Activated CD4-positive, alpha-beta memory T cell treated with anti-CD3 and anti-CD28 coated beads, Interleukin-2, amount 10 ng/mL, durations not matched to agents 7 days and 5 days (primary cell): ENCODE measurements around the gene APOBEC3F. TPM values are rescaled to one million over a fixed set of nuclear protein-coding genes. Genes with fewer than 3 reads are reported as not detected.
"Not testable (repeated sequence)": the region's sequence is repeated elsewhere in the genome, so short reads cannot be mapped to it uniquely, and the experiment has no call there.

Source experiments
- CTCF ChIA-PET: fragments of 350-600 bp; sonication (Branson Sonifier 250); formaldehyde crosslinking; loops from one replicate; lab custom pipeline; 2021; ENCODE audit warnings: antibody characterized with exemption, inconsistent platforms; lab: Charles Lee
- POLR2A ChIA-PET: fragments of 350-600 bp; sonication (Branson Sonifier 250); formaldehyde crosslinking; loops from one replicate; lab custom pipeline; 2021; ENCODE audit warnings: antibody characterized with exemption; lab: Charles Lee
- DNase-seq: peaks from one replicate; pipeline ENCODE4 v3.0.0-alpha.2; 2020
- H3K27ac Mint-ChIP-seq: one replicate; pipeline ENCODE4 v1.8.0; 2021; ENCODE audit warnings: mild to moderate bottlenecking, mixed read lengths
- H3K27me3 Mint-ChIP-seq: one replicate; pipeline ENCODE4 v1.8.0; 2021; ENCODE audit warnings: mixed read lengths
- H3K36me3 Mint-ChIP-seq: one replicate; pipeline ENCODE4 v1.8.0; 2021; ENCODE audit warnings: low read depth, mixed read lengths
- H3K4me1 Mint-ChIP-seq: one replicate; pipeline ENCODE4 v1.8.0; 2021; ENCODE audit warnings: mixed read lengths
- H3K4me3 Mint-ChIP-seq: one replicate; pipeline ENCODE4 v1.8.0; 2021; ENCODE audit warnings: mild to moderate bottlenecking, mixed read lengths
- H3K9me3 Mint-ChIP-seq: one replicate; pipeline ENCODE4 v1.8.0; 2021; ENCODE audit warnings: mixed read lengths
- total RNA-seq, 2 experiments: library from RNA; stranded (reverse); gene quantifications; one replicate each; pipeline ENCODE4 v1.2.3, GENCODE V29; 2021

APOBEC3F gene
- 10 to 100 TPM; 36.4 to 42.2 TPM for total RNA-seq

GRCh38 chr22:39040538-39041296 is at the start of gene APOBEC3F:
TSS of gene APOBEC3F (plus strand) at chr22:39040864. CDS start at chr22:39040961, 97 bp downstream.
- peak; percentile 84 for DNase-seq
- peak within 1 kb of the TSS; percentile 86 for H3K27ac Mint-ChIP-seq
- H3K9me3 Mint-ChIP-seq, H3K27me3 Mint-ChIP-seq: not testable (repeated sequence)
- ChIA-PET CTCF (interaction anchor here (0.9 kb wide), 1 partner anchor 171 kb away, joined by 3 read pairs; no protein-coding TSS in a partner anchor), POLR2A (interaction anchor here (1.8 kb wide), 1 partner anchor 19 kb away, joined by 6 read pairs; no protein-coding TSS in a partner anchor)
- H3K4me1 Mint-ChIP-seq = peaks cover 48% of the 10 kb centered on the region
- H3K36me3 Mint-ChIP-seq = peaks cover 30% of the 10 kb centered on the region
- peak within 1 kb of the TSS; percentile 89 for H3K4me3 Mint-ChIP-seq

- H3K27me3 Mint-ChIP-seq, H3K27ac Mint-ChIP-seq, H3K9me3 Mint-ChIP-seq, H3K4me3 Mint-ChIP-seq, DNase-seq, CTCF ChIA-PET: not testable (repeated sequence)
- peaks cover 32% of the 10 kb centered on the region for H3K4me1 Mint-ChIP-seq
- H3K36me3 Mint-ChIP-seq = peaks cover 16% of the 10 kb centered on the region
- POLR2A ChIA-PET = interaction anchor here (1.6 kb wide), 1 partner anchor 8 kb away, joined by 5 read pairs; no protein-coding TSS in a partner anchor
Observed at GRCh38 chr22:38992871-38993371, 47.7 kb upstream of the APOBEC3F start.

DNA sequence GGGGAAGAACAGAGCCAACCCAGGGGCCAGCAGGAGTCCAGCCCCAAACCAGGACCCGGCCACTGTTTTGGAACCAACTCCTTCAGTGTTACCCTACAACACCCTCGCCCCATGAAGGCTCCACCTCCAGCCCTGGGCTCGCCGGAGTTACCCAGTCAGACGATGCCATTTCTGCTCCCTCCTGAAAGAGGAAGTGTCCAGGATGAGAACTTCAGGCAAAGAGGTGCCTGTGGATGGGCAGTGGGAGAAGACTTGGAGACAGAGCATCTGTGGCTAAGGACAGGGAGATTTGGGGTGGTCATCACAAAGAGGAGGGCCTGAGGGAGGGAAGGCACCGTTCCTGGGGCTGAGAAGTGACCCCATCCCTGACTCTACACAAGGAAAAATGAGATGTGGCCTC is 44.6 kb upstream of the APOBEC3F start:
- no peaks in the 10 kb centered on the region for H3K36me3 Mint-ChIP-seq
- peaks cover 10% of the 10 kb centered on the region for H3K4me1 Mint-ChIP-seq
- no peak overlapping the region for H3K27ac Mint-ChIP-seq
- no peak for DNase-seq
- ChIA-PET CTCF (no interaction called here), POLR2A (no interaction called here)
- H3K4me3 Mint-ChIP-seq = no peak overlapping the region
- peaks cover 10% of the 10 kb centered on the region for H3K27me3 Mint-ChIP-seq
- H3K9me3 Mint-ChIP-seq = peaks cover 5% of the 10 kb centered on the region

- Mint-ChIP-seq H3K9me3 (peaks cover 5% of the 10 kb centered on the region), H3K4me1 (peaks cover 14% of the 10 kb centered on the region), H3K36me3 (no peaks in the 10 kb centered on the region), H3K4me3 (no peak overlapping the region), H3K27me3 (peaks cover 10% of the 10 kb centered on the region), H3K27ac (no peak overlapping the region)
- CTCF ChIA-PET = interaction anchor here (1.2 kb wide), 1 partner anchor 127 kb away, joined by 3 read pairs; no protein-coding TSS in a partner anchor
- no peak for DNase-seq
- POLR2A ChIA-PET = interaction anchor here (0.6 to 1.5 kb wide), 2 partner anchors 12 to 316 kb away, joined by 3 to 4 read pairs; partner anchors contain the start of gene TOMM22
Observed at GRCh38 chr22:38997518-38997917, 43.1 kb upstream of the APOBEC3F start.

GRCh38 chr22:39003165-39003638 is 37.5 kb upstream of the APOBEC3F start:
- Mint-ChIP-seq H3K9me3 (peaks cover 2% of the 10 kb centered on the region), H3K27ac (peak overlapping the region; percentile 4), H3K27me3 (peaks cover 6% of the 10 kb centered on the region), H3K4me3 (no peak overlapping the region), H3K36me3 (no peaks in the 10 kb centered on the region), H3K4me1 (peaks cover 18% of the 10 kb centered on the region)
- POLR2A ChIA-PET = interaction anchor here (0.7 to 2.3 kb wide), 10 partner anchors 25 to 1947 kb away, joined by 3 to 30 read pairs (median 4); partner anchors contain the start of genes CBX6 and RPL3
- CTCF ChIA-PET = interaction anchor here (0.6 to 8.1 kb wide), 31 partner anchors 10 to 315 kb away, joined by 3 to 141 read pairs (median 4); partner anchors contain the start of genes APOBEC3A, CBX6, CBX7 and NPTXR
- DNase-seq = peak; percentile 88

- POLR2A ChIA-PET = no interaction called here
- no peak for DNase-seq
- H3K4me1 Mint-ChIP-seq = peaks cover 25% of the 10 kb centered on the region
- no peaks in the 10 kb centered on the region for H3K36me3 Mint-ChIP-seq
- no peak overlapping the region for H3K27ac Mint-ChIP-seq
- no peak overlapping the region for H3K4me3 Mint-ChIP-seq
- H3K27me3 Mint-ChIP-seq = no peaks in the 10 kb centered on the region
- H3K9me3 Mint-ChIP-seq = no peaks in the 10 kb centered on the region
- CTCF ChIA-PET = interaction anchor here (0.9 to 8.1 kb wide), 4 partner anchors 111 to 309 kb away, joined by 3 to 141 read pairs (median 5); partner anchors contain the start of gene CBX6
Observed at GRCh38 chr22:39007177-39007576, 33.5 kb upstream of the APOBEC3F start.

DNA sequence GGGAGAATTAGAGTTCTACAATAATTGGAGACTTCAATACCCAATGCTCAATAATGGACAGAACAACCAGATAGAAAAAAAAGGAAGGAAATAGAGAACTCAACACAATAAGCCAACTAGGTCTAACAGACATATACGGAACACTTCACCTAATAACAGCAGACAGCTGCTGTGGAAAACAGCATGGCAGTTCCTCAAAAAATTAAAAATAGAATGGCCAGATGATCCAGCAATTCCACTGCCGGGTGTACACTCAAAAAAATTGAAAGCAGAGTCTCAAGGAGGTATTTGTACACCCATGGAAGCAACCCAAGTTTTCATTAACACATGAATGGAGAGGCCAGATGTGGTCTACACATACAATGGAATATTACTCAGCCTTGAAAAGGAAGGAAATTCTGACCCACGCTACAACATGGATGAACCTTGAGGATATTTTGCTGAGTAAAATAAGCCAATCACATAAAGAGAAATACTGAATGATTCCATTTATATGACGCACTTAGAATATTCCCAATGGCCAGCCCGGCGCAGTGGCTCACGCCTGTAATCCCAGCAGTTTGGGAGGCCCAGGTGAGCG is 32.3 kb upstream of the APOBEC3F start:
- DNase-seq, H3K4me3 Mint-ChIP-seq, H3K27ac Mint-ChIP-seq, H3K36me3 Mint-ChIP-seq, POLR2A ChIA-PET, H3K27me3 Mint-ChIP-seq, H3K9me3 Mint-ChIP-seq: not testable (repeated sequence)
- CTCF ChIA-PET = interaction anchor here (1.7 to 8.1 kb wide), 2 partner anchors 113 to 138 kb away, joined by 6 to 141 read pairs; partner anchors contain the start of gene CBX6
- H3K4me1 Mint-ChIP-seq = peaks cover 24% of the 10 kb centered on the region

GRCh38 chr22:39010946-39011345 is 29.7 kb upstream of the APOBEC3F start:
- CTCF ChIA-PET = no interaction called here
- peaks cover 10% of the 10 kb centered on the region for H3K36me3 Mint-ChIP-seq
- no peaks in the 10 kb centered on the region for H3K27me3 Mint-ChIP-seq
- H3K9me3 Mint-ChIP-seq = no peaks in the 10 kb centered on the region
- no peak for DNase-seq
- no peak overlapping the region for H3K4me3 Mint-ChIP-seq
- no peak overlapping the region for H3K27ac Mint-ChIP-seq
- POLR2A ChIA-PET = no interaction called here
- peaks cover 34% of the 10 kb centered on the region for H3K4me1 Mint-ChIP-seq

GRCh38 chr22:39012533-39013511 is 27.8 kb upstream of the APOBEC3F start:
- H3K27me3 Mint-ChIP-seq = no peaks in the 10 kb centered on the region
- ChIA-PET CTCF (interaction anchor here (0.5 to 1.9 kb wide), 4 partner anchors 9 to 707 kb away, joined by 4 to 6 read pairs (median 5); no protein-coding TSS in a partner anchor), POLR2A (interaction anchor here (0.8 to 1.3 kb wide), 7 partner anchors 9 to 306 kb away, joined by 3 to 7 read pairs (median 4); partner anchors contain the start of gene CBX6)
- H3K4me3 Mint-ChIP-seq = peak overlapping the region; percentile 55
- peaks cover 45% of the 10 kb centered on the region for H3K4me1 Mint-ChIP-seq
- H3K9me3 Mint-ChIP-seq = no peaks in the 10 kb centered on the region
- peak overlapping the region; percentile 59 for H3K27ac Mint-ChIP-seq
- peaks cover 18% of the 10 kb centered on the region for H3K36me3 Mint-ChIP-seq
- no peak for DNase-seq

DNA sequence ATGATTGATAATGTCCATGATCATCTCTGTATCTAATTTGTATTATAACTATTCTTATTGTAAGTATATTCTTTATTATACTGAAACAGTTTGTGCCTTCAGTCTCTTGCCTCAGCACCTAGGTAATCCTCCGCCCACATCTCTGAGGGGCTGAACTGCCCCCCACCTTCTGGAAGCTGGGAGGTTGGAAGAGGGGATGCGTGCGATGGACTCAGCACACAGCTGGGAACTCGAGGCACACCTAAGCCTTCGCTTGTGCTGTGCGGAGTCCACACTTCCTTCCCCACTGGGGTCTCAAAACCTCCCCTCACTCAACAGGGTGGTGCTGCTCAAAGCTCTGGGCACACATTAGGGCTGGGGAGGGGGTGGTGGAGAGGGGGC is 27.1 kb upstream of the APOBEC3F start:
- Mint-ChIP-seq H3K4me1 (peaks cover 49% of the 10 kb centered on the region), H3K27ac (peak overlapping the region; percentile 90), H3K4me3 (peak overlapping the region; percentile 98), H3K36me3 (peaks cover 24% of the 10 kb centered on the region)
- not testable (repeated sequence) for H3K27me3 Mint-ChIP-seq, DNase-seq, H3K9me3 Mint-ChIP-seq
- ChIA-PET POLR2A (interaction anchor here (0.8 to 2.4 kb wide), 8 partner anchors 9 to 306 kb away, joined by 3 to 7 read pairs (median 4); partner anchors contain the start of genes CBX6 and RPL3), CTCF (interaction anchor here (0.5 to 1.9 kb wide), 4 partner anchors 9 to 708 kb away, joined by 4 to 6 read pairs (median 5); no protein-coding TSS in a partner anchor)

- H3K27ac Mint-ChIP-seq = peak within 1 kb of the TSS; percentile 90
- peaks cover 53% of the 10 kb centered on the region for H3K4me1 Mint-ChIP-seq
- ChIA-PET CTCF (interaction anchor here (0.7 to 1.9 kb wide), 4 partner anchors 8 to 58 kb away, joined by 3 to 5 read pairs (median 4); no protein-coding TSS in a partner anchor), POLR2A (interaction anchor here (0.8 to 2.4 kb wide), 8 partner anchors 8 to 306 kb away, joined by 3 to 7 read pairs (median 4); partner anchors contain the start of genes CBX6 and RPL3)
- H3K9me3 Mint-ChIP-seq = no peaks in the 10 kb centered on the region
- peak within 1 kb of the TSS; percentile 98 for H3K4me3 Mint-ChIP-seq
- no peaks in the 10 kb centered on the region for H3K27me3 Mint-ChIP-seq
- DNase-seq = peak; percentile 89
- peaks cover 27% of the 10 kb centered on the region for H3K36me3 Mint-ChIP-seq
Observed at GRCh38 chr22:39013942-39014722, 26.5 kb upstream of the APOBEC3F start, which contains the start of gene APOBEC3C. TSS of gene APOBEC3C (plus strand) at chr22:39014257. CDS start at chr22:39014363, 106 bp downstream.
